ENCODE results near the gene LIPE.

The LIPE gene

GRCh38 chr19:42360787-42361544 lies 66.2 kb downstream of the LIPE start:
- DNase-seq (ENCODE audit: low read depth) = no peak
- no peak overlapping the region for H3K4me3 ChIP-seq (ENCODE audit: low read length)
- no peak for TF ChIP-seq CTCF (IDR thresholded peaks at IDR 0.05; ENCODE audit: insufficient read depth, low read depth, low read length, missing control alignments)

- DNase-seq (ENCODE audit: low read depth) = no peak
- no peak overlapping the region for H3K4me3 ChIP-seq (ENCODE audit: low read length)
- no peak for TF ChIP-seq CTCF (IDR thresholded peaks at IDR 0.05; ENCODE audit: insufficient read depth, low read depth, low read length, missing control alignments)
Observed at GRCh38 chr19:42357290-42357689, 69.9 kb downstream of the LIPE start.

GRCh38 chr19:42356686-42357085 lies 70.5 kb downstream of the LIPE start:
- DNase-seq (ENCODE audit: low read depth) = no peak
- H3K4me3 ChIP-seq (ENCODE audit: low read length) = no peak overlapping the region
- no peak for TF ChIP-seq CTCF (IDR thresholded peaks at IDR 0.05; ENCODE audit: insufficient read depth, low read depth, low read length, missing control alignments)

GRCh38 chr19:42355896-42356295 lies 71.3 kb downstream of the LIPE start:
- no peak for DNase-seq (ENCODE audit: low read depth)
- no peak for TF ChIP-seq CTCF (IDR thresholded peaks at IDR 0.05; ENCODE audit: insufficient read depth, low read depth, low read length, missing control alignments)
- no peak overlapping the region for H3K4me3 ChIP-seq (ENCODE audit: low read length)

GRCh38 chr19:42353341-42354015 lies 73.7 kb downstream of the LIPE start:
- TF ChIP-seq CTCF (IDR thresholded peaks at IDR 0.05; ENCODE audit: insufficient read depth, low read depth, low read length, missing control alignments) = no peak
- H3K4me3 ChIP-seq (ENCODE audit: low read length) = no peak overlapping the region
- DNase-seq (ENCODE audit: low read depth) = no peak

GRCh38 chr19:42352301-42353259 lies 74.6 kb downstream of the LIPE start:
- TF ChIP-seq CTCF (IDR thresholded peaks at IDR 0.05; ENCODE audit: insufficient read depth, low read depth, low read length, missing control alignments) = no peak
- H3K4me3 ChIP-seq (ENCODE audit: low read length) = no peak overlapping the region
- no peak for DNase-seq (ENCODE audit: low read depth)
